Loucy (cell line): ENCODE data around the gene GAB2.

Source experiments
- CTCF ChIP-seq: fragments of 200-600 bp; sonication (generic); conservative IDR thresholded peaks from 2 replicates; pipeline ENCODE4 v1.5.1; 2014; ENCODE audit warnings: mild to moderate bottlenecking, antibody characterized with exemption, low read length
- EZH2phosphoT487 ChIP-seq: fragments of 200-600 bp; IDR thresholded peaks from 2 replicates; pipeline ENCODE4 v1.6.1; 2018; ENCODE audit warnings: antibody characterized with exemption, mild to moderate bottlenecking, moderate library complexity, borderline replicate concordance

DNA sequence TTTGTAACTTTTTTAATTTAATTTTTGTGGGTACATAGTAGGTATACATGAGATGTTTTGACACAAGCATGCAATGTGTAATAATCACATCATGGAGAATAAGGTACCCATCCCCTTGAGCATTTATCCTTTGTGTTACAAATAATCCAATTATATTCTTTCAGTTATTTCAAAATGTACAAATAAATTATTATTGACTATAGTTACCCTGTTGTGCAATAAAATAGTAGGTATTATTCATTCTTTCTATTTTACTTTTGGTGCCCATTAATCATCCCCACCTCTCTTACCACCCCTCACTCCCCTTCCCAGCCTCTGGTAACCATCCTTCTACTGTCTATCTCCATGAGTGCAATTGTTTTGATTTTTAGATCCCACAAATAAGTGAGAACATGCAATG, 83.5 kb downstream of the GAB2 start:
- TF ChIP-seq CTCF = no peak
- TF ChIP-seq EZH2phosphoT487 = no peak
